ENCODE data around the gene SPSB3. TPM values are rescaled to one million over a fixed set of nuclear protein-coding genes. Genes with fewer than 3 reads are reported as not detected.

Gene SPSB3
- total RNA-seq, 3 donors from 2014 or later, result 39.7 to 56.5 (median 52.2) TPM

DNA sequence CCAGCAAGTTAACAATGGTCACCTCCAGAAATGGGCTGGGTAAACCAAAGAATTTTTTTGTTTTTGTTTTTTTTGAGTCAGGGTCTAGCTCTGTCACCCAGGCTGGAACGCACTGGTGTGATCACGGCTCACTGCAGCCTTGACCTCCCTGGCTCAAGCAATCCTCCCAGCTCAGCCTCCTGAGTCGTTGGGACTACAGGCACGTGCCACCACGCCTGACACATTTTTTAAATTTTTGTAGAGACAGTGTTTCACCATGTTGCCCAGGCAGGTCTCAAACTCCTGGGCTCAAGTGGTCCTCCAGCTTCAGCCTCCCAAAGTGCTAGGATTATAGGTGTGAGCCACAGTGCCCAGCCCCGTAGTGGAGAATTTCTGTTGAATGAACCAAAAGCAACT is 1.7 kb downstream of the SPSB3 start:
- H3K4me3 ChIP-seq, result no peak overlapping the region
- TF ChIP-seq, protein P1, sequence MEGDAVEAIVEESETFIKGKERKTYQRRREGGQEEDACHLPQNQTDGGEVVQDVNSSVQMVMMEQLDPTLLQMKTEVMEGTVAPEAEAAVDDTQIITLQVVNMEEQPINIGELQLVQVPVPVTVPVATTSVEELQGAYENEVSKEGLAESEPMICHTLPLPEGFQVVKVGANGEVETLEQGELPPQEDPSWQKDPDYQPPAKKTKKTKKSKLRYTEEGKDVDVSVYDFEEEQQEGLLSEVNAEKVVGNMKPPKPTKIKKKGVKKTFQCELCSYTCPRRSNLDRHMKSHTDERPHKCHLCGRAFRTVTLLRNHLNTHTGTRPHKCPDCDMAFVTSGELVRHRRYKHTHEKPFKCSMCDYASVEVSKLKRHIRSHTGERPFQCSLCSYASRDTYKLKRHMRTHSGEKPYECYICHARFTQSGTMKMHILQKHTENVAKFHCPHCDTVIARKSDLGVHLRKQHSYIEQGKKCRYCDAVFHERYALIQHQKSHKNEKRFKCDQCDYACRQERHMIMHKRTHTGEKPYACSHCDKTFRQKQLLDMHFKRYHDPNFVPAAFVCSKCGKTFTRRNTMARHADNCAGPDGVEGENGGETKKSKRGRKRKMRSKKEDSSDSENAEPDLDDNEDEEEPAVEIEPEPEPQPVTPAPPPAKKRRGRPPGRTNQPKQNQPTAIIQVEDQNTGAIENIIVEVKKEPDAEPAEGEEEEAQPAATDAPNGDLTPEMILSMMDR (IDR thresholded peaks at IDR 0.05), result no peak
- intact Hi-C loops (cut with DNase I, micrococcal nuclease), result no loop called here
- DNase-seq, result peak in 1 of 3 donors; percentile 14
- H3K36me3 ChIP-seq (ENCODE audit: low read depth), result peaks cover 9% of the 10 kb centered on the region
- ATAC-seq, result no peak
- peaks cover 17% of the 10 kb centered on the region for H3K4me1 ChIP-seq (ENCODE audit: low read depth)
- no peaks in the 10 kb centered on the region for H3K9me3 ChIP-seq

DNA sequence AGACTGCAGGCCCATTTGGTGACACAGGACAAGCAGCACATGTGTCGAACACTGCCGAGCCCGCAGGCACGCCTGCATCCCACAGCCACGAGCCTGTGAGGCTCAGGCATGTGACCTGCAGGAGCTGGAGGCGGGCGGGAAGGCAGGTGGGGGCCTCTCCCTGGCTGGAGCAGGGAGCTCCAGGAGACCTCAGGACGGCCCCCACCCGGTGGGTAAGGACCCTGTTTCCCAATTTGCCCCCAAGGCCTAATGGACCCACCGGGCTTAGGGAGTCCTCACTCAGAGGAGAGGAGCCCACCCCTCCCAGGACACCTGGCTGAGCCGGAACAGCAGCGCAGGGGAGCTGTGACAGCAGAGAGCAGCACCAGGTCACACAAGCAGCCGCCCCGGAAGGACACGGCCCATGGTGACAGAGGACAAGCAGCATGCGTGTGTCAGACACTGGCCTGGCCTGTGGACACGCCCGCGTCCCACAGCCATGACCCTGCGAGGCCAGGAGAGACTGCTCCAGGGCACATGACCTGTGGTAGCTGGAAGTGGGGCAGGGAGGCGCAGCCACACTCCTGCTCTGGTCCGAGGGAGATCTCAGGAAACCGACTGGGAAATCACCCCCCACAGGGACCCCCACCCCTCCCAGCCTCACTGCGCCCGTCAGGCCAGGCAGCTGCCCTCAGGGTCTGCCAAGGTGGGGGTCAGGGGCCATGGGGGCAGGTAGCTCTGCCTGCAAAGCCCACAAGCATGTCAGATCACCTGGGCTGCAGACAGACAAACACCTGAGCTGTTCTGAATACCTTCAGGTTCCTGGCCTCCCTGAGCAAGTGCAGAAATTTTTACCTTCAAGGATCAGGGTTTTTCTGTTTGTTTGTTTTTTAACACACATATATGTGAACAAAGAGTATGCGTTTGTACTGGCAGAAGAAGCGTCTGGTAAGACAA is 2.4 kb downstream of the SPSB3 start:
- H3K9me3 ChIP-seq, result no peaks in the 10 kb centered on the region
- H3K4me1 ChIP-seq (ENCODE audit: low read depth), result peaks cover 18% of the 10 kb centered on the region
- intact Hi-C loops (cut with DNase I, micrococcal nuclease), result no loop called here
- ATAC-seq (no peak), DNase-seq (peak in 1 of 3 donors; percentile 33)
- TF ChIP-seq, protein P1 (IDR thresholded peaks at IDR 0.05), result no peak
- H3K36me3 ChIP-seq (ENCODE audit: low read depth), result peaks cover 9% of the 10 kb centered on the region
- no peak overlapping the region for H3K4me3 ChIP-seq

DNA sequence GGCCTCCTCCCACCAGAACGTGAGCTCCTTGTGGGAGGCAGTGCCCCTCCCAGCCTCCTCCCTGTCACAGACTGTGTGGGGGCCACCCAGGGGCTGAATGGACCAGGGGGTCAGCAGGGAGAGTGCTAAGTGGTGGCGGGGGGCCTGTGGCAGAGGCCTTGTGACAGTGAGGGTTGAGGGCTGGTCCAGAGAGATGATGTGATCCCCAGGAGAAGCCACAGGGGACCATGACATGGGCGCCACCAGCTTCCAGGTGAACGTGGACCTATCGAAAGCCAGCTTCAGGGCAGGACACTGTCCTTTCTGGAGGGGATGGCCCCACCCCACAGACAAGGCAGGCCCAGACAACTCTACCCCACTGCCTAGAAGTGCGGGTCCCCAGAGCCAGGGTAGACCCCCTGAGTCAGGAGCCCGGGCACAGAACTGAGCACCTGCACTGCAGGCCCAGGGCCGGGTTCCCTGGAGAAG is 3.1 kb downstream of the SPSB3 start:
- no peak for ATAC-seq
- intact Hi-C loops (cut with DNase I, micrococcal nuclease), result no loop called here
- DNase-seq, result no peak

DNA sequence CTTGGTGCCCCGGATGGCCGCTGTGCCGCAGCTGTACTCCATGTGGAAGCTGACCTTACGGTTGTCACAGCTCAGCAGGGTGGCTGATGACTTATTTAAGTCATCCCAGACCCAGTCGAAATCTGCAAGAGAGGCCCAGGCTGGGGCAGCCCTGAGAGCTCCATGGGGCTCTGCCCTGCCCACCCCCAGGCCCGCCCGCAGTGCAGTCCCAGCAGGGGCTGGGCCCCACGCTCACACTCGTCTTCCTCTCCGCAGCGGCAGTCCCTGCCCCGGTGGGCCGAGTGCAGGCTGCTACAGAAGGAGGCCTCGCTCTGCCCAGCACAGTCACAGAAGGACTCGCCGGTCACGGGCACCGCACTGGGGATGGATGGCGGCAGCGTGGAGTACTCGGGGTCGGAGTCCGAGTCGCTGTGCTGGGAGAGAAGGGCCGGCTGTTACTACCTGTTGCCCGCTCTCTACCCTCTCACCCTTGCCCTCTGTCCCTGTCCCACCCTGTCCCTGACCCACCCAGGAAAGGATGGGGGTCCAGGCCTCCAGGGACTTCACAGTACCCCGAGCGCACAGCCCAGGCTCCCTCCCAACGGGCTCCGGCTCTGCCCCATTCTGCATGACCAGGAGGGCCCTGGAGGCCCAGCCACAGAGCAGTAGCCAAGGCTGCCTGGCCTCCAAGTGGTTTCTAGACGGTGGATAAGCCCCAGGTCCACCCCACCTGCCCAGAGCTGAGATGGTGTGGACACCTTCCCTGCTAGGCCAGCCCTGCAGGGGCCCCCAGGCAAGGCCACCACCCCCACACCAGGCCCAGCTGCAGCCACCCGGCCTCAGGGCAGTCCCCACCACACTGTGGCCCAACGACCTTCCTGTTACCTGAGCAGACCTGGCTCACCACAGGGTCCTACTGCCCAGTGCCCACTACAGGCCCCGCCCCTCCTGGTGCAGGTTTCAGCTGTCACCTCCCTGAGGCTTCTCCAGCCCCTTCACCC is 3.9 kb downstream of the SPSB3 start:
- peaks cover 9% of the 10 kb centered on the region for H3K36me3 ChIP-seq (ENCODE audit: low read depth)

More for the DNA sequence above, 3.1 kb downstream of the SPSB3 start:
- no peak overlapping the region for H3K4me3 ChIP-seq
- peaks cover 9% of the 10 kb centered on the region for H3K36me3 ChIP-seq (ENCODE audit: low read depth)
- TF ChIP-seq, protein P1 (IDR thresholded peaks at IDR 0.05), result no peak
- peaks cover 25% of the 10 kb centered on the region for H3K4me1 ChIP-seq (ENCODE audit: low read depth)
- no peaks in the 10 kb centered on the region for H3K9me3 ChIP-seq

More for the DNA sequence above, 3.9 kb downstream of the SPSB3 start:
- ATAC-seq (no peak), DNase-seq (peak in 1 of 3 donors; percentile 34)
- Histone ChIP-seq H3K4me3 (no peak overlapping the region), H3K4me1 (ENCODE audit: low read depth) (peaks cover 27% of the 10 kb centered on the region), H3K9me3 (no peaks in the 10 kb centered on the region)
- intact Hi-C loops (cut with DNase I, micrococcal nuclease), result no loop called here
- TF ChIP-seq, protein P1 (IDR thresholded peaks at IDR 0.05), result no peak

All from mucosa of descending colon (tissue), 3 donors.